HEK293 (cell line): Measurements from ENCODE around the gene EMSY.

Experiments
- CTCF ChIA-PET: fragments of 350-600 bp; formaldehyde crosslinking; extraction: SDS; loops from one replicate; lab custom pipeline; 2021; ENCODE audit warnings: antibody characterized with exemption; lab: Yijun Ruan, JAX
- POLR2A ChIA-PET: fragments of 300-600 bp; formaldehyde crosslinking; extraction: SDS; loops from one replicate; lab custom pipeline; 2020; ENCODE audit warnings: antibody characterized with exemption, inconsistent platforms; lab: Yijun Ruan, JAX
- H3K27ac ChIP-seq: fragments of 200-500 bp; sonication (Bioruptor generic); 2 replicates; pipeline ENCODE4 v1.5.1; 2014; ENCODE audit warnings: low read depth, low read length, control low read depth, inconsistent platforms; ENCODE audit errors: extremely low read depth
- H3K36me3 ChIP-seq, 2 experiments: fragments of 200-500 bp in 1 of 2; sonication (Bioruptor generic) in 1 of 2; 1 replicate in 1 of 2; 2 replicates in 1 of 2; pipeline ENCODE4 v1.5.1; 2014 to 2017; ENCODE audit warnings: inconsistent platforms in 2 of 2, low read length in 2 of 2; ENCODE audit not compliant: control insufficient read depth in 2 of 2, insufficient read depth in 1 of 2
- H3K4me1 ChIP-seq: fragments of 200-500 bp; sonication (Bioruptor generic); 2 replicates; pipeline ENCODE4 v1.5.1; 2014; ENCODE audit warnings: mild to moderate bottlenecking, low read length, inconsistent platforms; ENCODE audit not compliant: control insufficient read depth, insufficient read depth
- H3K4me3 ChIP-seq: 2 replicates; pipeline ENCODE4 v1.5.1; 2011; ENCODE audit warnings: low read depth, mild to moderate bottlenecking, control low read depth, low read length, moderate library complexity
- H3K9me3 ChIP-seq: fragments of 200-500 bp; sonication (Bioruptor generic); 2 replicates; pipeline ENCODE4 v1.5.1; 2014; ENCODE audit warnings: low read depth, low read length, inconsistent platforms; ENCODE audit not compliant: control insufficient read depth, insufficient read depth
- HIC1 ChIP-seq: fragments of 450-650 bp; formaldehyde crosslinking; IDR thresholded peaks from 2 replicates; pipeline ENCODE4 v1.5.1; 2016; ENCODE audit warnings: missing biosample characterization, missing genetic modification characterization
- IKZF3 ChIP-seq: fragments of 450-650 bp; IDR thresholded peaks from 2 replicates; pipeline ENCODE4 v1.5.0; 2018; ENCODE audit warnings: missing biosample characterization, mild to moderate bottlenecking, missing genetic modification characterization, moderate library complexity
- KLF9 ChIP-seq: fragments of 450-650 bp; formaldehyde crosslinking; IDR thresholded peaks from 2 replicates; pipeline ENCODE4 v1.5.1; 2016; ENCODE audit warnings: missing biosample characterization, missing genetic modification characterization, low read depth
- PATZ1 ChIP-seq: fragments of 450-650 bp; formaldehyde crosslinking; IDR thresholded peaks from 2 replicates; pipeline ENCODE4 v1.5.1; 2016; ENCODE audit warnings: missing biosample characterization, missing genetic modification characterization
- PRDM10 ChIP-seq: fragments of 450-650 bp; formaldehyde crosslinking; IDR thresholded peaks from 2 replicates; pipeline ENCODE4 v1.5.1; 2016; ENCODE audit warnings: missing biosample characterization, missing genetic modification characterization
- SETDB1 ChIP-seq: IDR thresholded peaks from one replicate; pipeline ENCODE4 v1.6.1; 2017; ENCODE audit warnings: mild to moderate bottlenecking, low read length, moderate library complexity, mixed read lengths; ENCODE audit not compliant: insufficient read length
- SP3 ChIP-seq: fragments of 450-650 bp; formaldehyde crosslinking; IDR thresholded peaks from 2 replicates; pipeline ENCODE4 v1.5.1; 2016; ENCODE audit warnings: missing biosample characterization, missing genetic modification characterization
- ZBTB10 ChIP-seq: fragments of 450-650 bp; formaldehyde crosslinking; IDR thresholded peaks from 2 replicates; pipeline ENCODE4 v1.5.1; 2016; ENCODE audit warnings: missing biosample characterization, missing genetic modification characterization
- ZBTB11 ChIP-seq: fragments of 450-650 bp; formaldehyde crosslinking; conservative IDR thresholded peaks from 2 replicates; pipeline ENCODE4 v1.5.1; 2016; ENCODE audit warnings: low read depth, missing biosample characterization, missing genetic modification characterization
- ZBTB17 ChIP-seq: fragments of 450-650 bp; formaldehyde crosslinking; IDR thresholded peaks from 2 replicates; pipeline ENCODE4 v1.5.1; 2016; ENCODE audit warnings: missing biosample characterization, missing genetic modification characterization
- ZBTB20 ChIP-seq: fragments of 450-650 bp; formaldehyde crosslinking; IDR thresholded peaks from 2 replicates; pipeline ENCODE4 v1.5.1; 2016; ENCODE audit warnings: missing biosample characterization, missing genetic modification characterization
- ZBTB21 ChIP-seq: fragments of 450-650 bp; formaldehyde crosslinking; IDR thresholded peaks from 2 replicates; pipeline ENCODE4 v1.5.1; 2017; ENCODE audit warnings: missing biosample characterization, missing genetic modification characterization
- ZFP37 ChIP-seq: fragments of 450-650 bp; formaldehyde crosslinking; IDR thresholded peaks from 2 replicates; pipeline ENCODE4 v1.5.1; 2016; ENCODE audit warnings: missing biosample characterization, missing genetic modification characterization
- ZIC2 ChIP-seq: fragments of 450-650 bp; formaldehyde crosslinking; IDR thresholded peaks from 2 replicates; pipeline ENCODE4 v1.5.1; 2016; ENCODE audit warnings: missing biosample characterization, missing genetic modification characterization
- ZNF140 ChIP-seq: fragments of 450-650 bp; formaldehyde crosslinking; IDR thresholded peaks from 2 replicates; pipeline ENCODE4 v1.5.1; 2016; ENCODE audit warnings: missing biosample characterization, missing genetic modification characterization
- ZNF24 ChIP-seq: fragments of 450-650 bp; formaldehyde crosslinking; IDR thresholded peaks from 2 replicates; pipeline ENCODE4 v1.5.1; 2016; ENCODE audit warnings: missing biosample characterization, missing genetic modification characterization
- ZNF335 ChIP-seq: fragments of 450-650 bp; formaldehyde crosslinking; conservative IDR thresholded peaks from 2 replicates; pipeline ENCODE4 v1.5.1; 2016; ENCODE audit warnings: missing biosample characterization, missing genetic modification characterization
- ZNF366 ChIP-seq: fragments of 450-650 bp; formaldehyde crosslinking; conservative IDR thresholded peaks from 2 replicates; pipeline ENCODE4 v1.5.1; 2016; ENCODE audit warnings: missing biosample characterization, missing genetic modification characterization
- ZNF37A ChIP-seq: fragments of 450-650 bp; IDR thresholded peaks from 2 replicates; pipeline ENCODE4 v1.5.1; 2018; ENCODE audit warnings: missing biosample characterization, missing genetic modification characterization
- ZNF510 ChIP-seq: fragments of 450-650 bp; formaldehyde crosslinking; IDR thresholded peaks from 2 replicates; pipeline ENCODE4 v1.5.1; 2018; ENCODE audit warnings: mild to moderate bottlenecking, missing genetic modification characterization, missing biosample characterization; ENCODE audit not compliant: insufficient replicate concordance
- ZNF76 ChIP-seq: fragments of 450-650 bp; formaldehyde crosslinking; IDR thresholded peaks from 2 replicates; pipeline ENCODE4; 2016; ENCODE audit warnings: low read depth, missing biosample characterization, missing genetic modification characterization, borderline replicate concordance

The EMSY gene

GRCh38 chr11:76445121-76446084, 585 bp downstream of the EMSY start:
- ChIA-PET POLR2A (interaction anchor here (0.6 to 1.3 kb wide), 3 partner anchors 10 to 80 kb away, joined by 3 to 11 read pairs (median 6); no protein-coding TSS in a partner anchor), CTCF (interaction anchor here (0.6 to 2.6 kb wide), 7 partner anchors 14 to 1901 kb away, joined by 3 to 12 read pairs (median 4); no protein-coding TSS in a partner anchor)
- Histone ChIP-seq H3K4me3 (peak overlapping the region; percentile 99), H3K9me3 (no peaks in the 10 kb centered on the region), H3K36me3 (peaks cover 3 to 47% of the 10 kb centered on the region in 2 experiments; a peak in 2 of 3 replicates), H3K27ac (peak overlapping the region; percentile 81), H3K4me1 (0 out of 2 replicates have a peak, but pooled peaks cover 4% of the 10 kb centered on the region)
- TF ChIP-seq SP3 (tag by site-specific recombination) (peak; percentile 54; the same call in 1 of the 2 replicates), ZNF140 (tag by site-specific recombination) (no peak), KLF9 (tag by site-specific recombination) (peak; percentile 77), ZNF24 (tag by site-specific recombination) (peak; percentile 90), ZIC2 (tag by site-specific recombination) (peak; percentile 9; the same call in 1 of the 2 replicates), ZBTB11 (tag by site-specific recombination) (peak; percentile 76), HIC1 (tag by site-specific recombination) (no peak), ZNF37A (tag by site-specific recombination) (no peak), ZFP37 (tag by site-specific recombination) (0 out of 2 replicates have a peak, but pooled peaks have one; percentile 6), ZBTB21 (peak; percentile 71), IKZF3 (tag by site-specific recombination) (peak; percentile 83), ZNF366 (tag by site-specific recombination) (0 out of 2 replicates have a peak, but pooled peaks have one; percentile 26), ZBTB20 (peak; percentile 87; the same call in 1 of the 2 replicates), ZBTB10 (tag by site-specific recombination) (0 out of 2 replicates have a peak, but pooled peaks have one; percentile 35), ZNF510 (tag by site-specific recombination) (no peak), ZBTB17 (tag by site-specific recombination) (peak; percentile 78), ZNF76 (tag by site-specific recombination) (peak; percentile 53; the same call in 1 of the 2 replicates), PRDM10 (tag by site-specific recombination) (peak; percentile 88), SETDB1 (no peak), PATZ1 (0 out of 2 replicates have a peak, but pooled peaks have one; percentile 49), ZNF335 (tag by site-specific recombination) (peak; percentile 62)
